ENCODE data around the gene DENND1A. TPM values are rescaled to one million over a fixed set of nuclear protein-coding genes. Genes with fewer than 3 reads are reported as not detected.
A peak's percentile ranks its signal among the peaks of the same experiment; 100 is the strongest.

The DENND1A gene
- total RNA-seq, 1 donor from 2014 or later: 48.1 TPM

DNA sequence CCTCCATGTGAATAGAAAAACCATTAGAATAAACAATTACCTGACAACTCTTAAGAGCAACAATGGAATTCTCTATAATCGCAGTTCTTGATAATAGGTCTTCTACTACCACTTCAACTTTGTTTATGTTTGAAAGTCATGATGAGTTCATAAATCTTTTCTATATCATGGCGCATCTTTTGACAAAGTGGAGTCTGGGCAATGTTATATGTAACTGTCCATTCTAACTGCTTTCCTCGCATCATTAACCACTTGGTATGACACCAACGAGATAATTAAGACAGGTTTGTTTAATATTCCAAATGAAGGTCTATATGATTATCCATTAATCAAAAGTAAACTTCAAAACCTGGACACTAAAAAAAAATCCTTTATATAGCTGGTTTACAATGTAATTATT lies 272.0 kb downstream of the DENND1A start:
- H3K4me3 Mint-ChIP-seq: no peak overlapping the region
- peaks cover 13% of the 10 kb centered on the region for H3K4me1 Mint-ChIP-seq
- H3K27ac Mint-ChIP-seq: no peak overlapping the region
- peaks cover 17% of the 10 kb centered on the region for H3K36me3 Mint-ChIP-seq
- Histone ChIP-seq H3K4me3 (no peak overlapping the region), H3K27ac (no peak overlapping the region), H4K20me1 (ENCODE audit: low read depth) (peaks cover 12% of the 10 kb centered on the region), H3K4me2 (no peak overlapping the region), H3K27me3 (no peaks in the 10 kb centered on the region), H3F3A (ENCODE audit: low read depth) (no peaks in the 10 kb centered on the region), H2AFZ (replicated peaks) (no peak overlapping the region), H3K9me3 (ENCODE audit: low read depth) (peaks cover 13% of the 10 kb centered on the region), H3K4me1 (peaks cover 37% of the 10 kb centered on the region), H3K36me3 (peaks cover 6% of the 10 kb centered on the region), H3K9ac (no peak overlapping the region), H3K79me2 (ENCODE audit: low read depth) (no peaks in the 10 kb centered on the region)
- TF ChIP-seq EZH2 (IDR thresholded peaks at IDR 0.05): no peak
- H3K9me3 Mint-ChIP-seq: peaks cover 16% of the 10 kb centered on the region
- H3K27me3 Mint-ChIP-seq (ENCODE audit: insufficient read depth, low read depth): peaks cover 2% of the 10 kb centered on the region
- no peak for DNase-seq (ENCODE audit: low spot score)

DNA sequence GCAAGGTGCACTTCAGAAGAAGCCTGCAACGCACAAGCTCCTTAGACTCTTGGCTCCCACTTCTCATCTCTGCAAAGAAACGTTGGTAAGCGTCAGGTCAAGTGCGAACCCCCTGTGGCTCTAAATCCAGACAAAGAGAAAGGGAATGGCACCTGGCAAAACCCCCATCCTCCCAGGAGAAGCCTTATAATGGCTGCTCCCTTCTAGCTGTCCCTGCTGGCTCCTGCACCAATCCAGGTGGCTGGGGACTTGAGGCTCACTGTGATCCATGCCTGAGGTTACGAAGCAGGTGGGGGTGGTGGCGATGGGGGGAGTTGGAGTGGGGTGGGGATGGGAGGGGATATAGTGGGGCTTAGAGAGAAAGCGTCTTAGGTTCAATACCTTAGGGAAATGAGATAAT lies 272.8 kb downstream of the DENND1A start:
- Histone ChIP-seq H3K4me1 (peaks cover 37% of the 10 kb centered on the region), H4K20me1 (ENCODE audit: low read depth) (peaks cover 12% of the 10 kb centered on the region), H2AFZ (replicated peaks) (no peak overlapping the region), H3K79me2 (ENCODE audit: low read depth) (no peaks in the 10 kb centered on the region), H3K4me2 (peak overlapping the region; percentile 10), H3K36me3 (peaks cover 5% of the 10 kb centered on the region), H3K9me3 (ENCODE audit: low read depth) (peaks cover 7% of the 10 kb centered on the region), H3K27ac (no peak overlapping the region), H3K9ac (no peak overlapping the region), H3K27me3 (no peaks in the 10 kb centered on the region), H3F3A (ENCODE audit: low read depth) (no peaks in the 10 kb centered on the region), H3K4me3 (no peak overlapping the region)
- Mint-ChIP-seq H3K27ac (no peak overlapping the region), H3K36me3 (peaks cover 11% of the 10 kb centered on the region), H3K27me3 (ENCODE audit: insufficient read depth, low read depth) (no peaks in the 10 kb centered on the region), H3K4me3 (no peak overlapping the region), H3K4me1 (peaks cover 13% of the 10 kb centered on the region), H3K9me3 (peaks cover 7% of the 10 kb centered on the region)
- TF ChIP-seq, protein P1, sequence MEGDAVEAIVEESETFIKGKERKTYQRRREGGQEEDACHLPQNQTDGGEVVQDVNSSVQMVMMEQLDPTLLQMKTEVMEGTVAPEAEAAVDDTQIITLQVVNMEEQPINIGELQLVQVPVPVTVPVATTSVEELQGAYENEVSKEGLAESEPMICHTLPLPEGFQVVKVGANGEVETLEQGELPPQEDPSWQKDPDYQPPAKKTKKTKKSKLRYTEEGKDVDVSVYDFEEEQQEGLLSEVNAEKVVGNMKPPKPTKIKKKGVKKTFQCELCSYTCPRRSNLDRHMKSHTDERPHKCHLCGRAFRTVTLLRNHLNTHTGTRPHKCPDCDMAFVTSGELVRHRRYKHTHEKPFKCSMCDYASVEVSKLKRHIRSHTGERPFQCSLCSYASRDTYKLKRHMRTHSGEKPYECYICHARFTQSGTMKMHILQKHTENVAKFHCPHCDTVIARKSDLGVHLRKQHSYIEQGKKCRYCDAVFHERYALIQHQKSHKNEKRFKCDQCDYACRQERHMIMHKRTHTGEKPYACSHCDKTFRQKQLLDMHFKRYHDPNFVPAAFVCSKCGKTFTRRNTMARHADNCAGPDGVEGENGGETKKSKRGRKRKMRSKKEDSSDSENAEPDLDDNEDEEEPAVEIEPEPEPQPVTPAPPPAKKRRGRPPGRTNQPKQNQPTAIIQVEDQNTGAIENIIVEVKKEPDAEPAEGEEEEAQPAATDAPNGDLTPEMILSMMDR (IDR thresholded peaks at IDR 0.05): no peak
- TF ChIP-seq EZH2phosphoT487 (IDR thresholded peaks at IDR 0.05) (no peak), EZH2 (IDR thresholded peaks at IDR 0.05) (no peak)
- DNase-seq (ENCODE audit: low spot score): peak; percentile 17

DNA sequence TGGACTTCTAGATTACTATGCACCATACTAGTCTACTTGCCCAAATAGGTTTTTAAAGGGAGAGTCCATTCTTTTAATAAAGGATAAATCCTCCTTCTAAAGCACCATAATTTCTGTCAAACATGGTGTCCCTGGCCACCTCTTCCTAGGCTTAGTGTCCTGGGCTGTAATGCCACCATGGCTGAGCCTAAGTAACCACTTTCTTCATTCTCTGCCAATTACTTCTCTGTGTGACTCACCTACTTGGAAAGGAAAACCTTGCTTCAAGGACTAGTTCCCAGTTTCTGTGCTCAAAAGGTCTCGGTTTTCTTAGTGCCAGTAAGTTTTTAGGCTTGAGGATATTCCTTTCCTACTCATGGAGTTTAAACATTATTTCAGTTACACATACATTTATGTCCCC lies 273.4 kb downstream of the DENND1A start:
- no peak overlapping the region for H3K4me2 ChIP-seq
- peaks cover 6% of the 10 kb centered on the region for H3K36me3 Mint-ChIP-seq
- H2AFZ ChIP-seq (replicated peaks): no peak overlapping the region
- H3K27me3 Mint-ChIP-seq (ENCODE audit: insufficient read depth, low read depth): no peaks in the 10 kb centered on the region
- no peak overlapping the region for H3K27ac Mint-ChIP-seq
- TF ChIP-seq EZH2 (IDR thresholded peaks at IDR 0.05): no peak
- no peak for TF ChIP-seq EZH2phosphoT487 (IDR thresholded peaks at IDR 0.05)
- TF ChIP-seq, protein P1 (IDR thresholded peaks at IDR 0.05): no peak
- no peak for DNase-seq (ENCODE audit: low spot score)
- no peak overlapping the region for H3K4me3 ChIP-seq
- peaks cover 2% of the 10 kb centered on the region for H3K9me3 Mint-ChIP-seq
- peaks cover 12% of the 10 kb centered on the region for H4K20me1 ChIP-seq (ENCODE audit: low read depth)
- no peaks in the 10 kb centered on the region for H3K79me2 ChIP-seq (ENCODE audit: low read depth)
- no peak overlapping the region for H3K27ac ChIP-seq
- H3F3A ChIP-seq (ENCODE audit: low read depth): no peaks in the 10 kb centered on the region
- H3K4me1 Mint-ChIP-seq: peaks cover 13% of the 10 kb centered on the region
- H3K9me3 ChIP-seq (ENCODE audit: low read depth): peaks cover 2% of the 10 kb centered on the region
- H3K36me3 ChIP-seq: no peaks in the 10 kb centered on the region
- H3K27me3 ChIP-seq: no peaks in the 10 kb centered on the region
- no peak overlapping the region for H3K9ac ChIP-seq
- H3K4me1 ChIP-seq: peaks cover 37% of the 10 kb centered on the region
- no peak overlapping the region for H3K4me3 Mint-ChIP-seq

DNA sequence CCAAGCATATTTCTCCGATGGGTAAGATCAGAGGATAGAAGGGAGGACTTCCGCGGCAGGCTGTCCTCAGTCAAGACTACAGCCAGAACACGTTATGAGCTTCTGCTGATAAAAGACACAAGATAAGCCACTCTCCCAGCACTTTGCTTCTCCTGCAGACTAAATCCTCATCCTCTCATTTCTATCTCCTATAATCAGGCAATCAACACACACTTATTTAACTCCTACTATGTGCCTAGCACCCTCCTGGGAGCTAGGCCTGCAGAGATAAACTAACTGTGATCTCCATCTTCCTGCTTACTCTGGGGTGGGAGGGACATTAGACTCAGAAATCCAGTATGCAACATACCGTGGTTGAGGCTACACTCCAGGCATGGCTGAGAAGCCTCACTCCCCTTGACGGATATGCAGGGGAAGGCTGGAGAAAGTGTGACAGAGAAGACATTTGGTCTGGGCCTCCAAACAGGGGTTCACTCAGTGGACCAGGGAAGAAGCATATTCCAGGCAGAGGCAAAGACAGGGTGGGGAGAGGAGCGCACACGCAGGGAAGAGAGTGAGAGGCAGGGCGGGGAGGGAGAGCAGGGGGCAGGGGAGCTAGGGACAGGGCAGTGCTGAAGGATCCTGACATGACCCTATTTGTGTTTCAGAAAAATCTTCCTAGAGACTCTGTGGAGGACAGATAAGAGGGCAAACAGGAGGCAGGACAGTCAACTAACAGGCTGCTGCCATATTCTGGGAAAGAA lies 274.1 kb downstream of the DENND1A start:
- peaks cover 2% of the 10 kb centered on the region for H3K36me3 Mint-ChIP-seq
- Histone ChIP-seq H3K79me2 (ENCODE audit: low read depth) (no peaks in the 10 kb centered on the region), H3K9ac (no peak overlapping the region), H2AFZ (replicated peaks) (no peak overlapping the region), H3F3A (ENCODE audit: low read depth) (no peaks in the 10 kb centered on the region), H3K36me3 (no peaks in the 10 kb centered on the region), H4K20me1 (ENCODE audit: low read depth) (peaks cover 12% of the 10 kb centered on the region), H3K4me2 (no peak overlapping the region), H3K4me3 (no peak overlapping the region), H3K27ac (no peak overlapping the region), H3K9me3 (ENCODE audit: low read depth) (no peaks in the 10 kb centered on the region), H3K27me3 (no peaks in the 10 kb centered on the region), H3K4me1 (peaks cover 31% of the 10 kb centered on the region)
- H3K27ac Mint-ChIP-seq: no peak overlapping the region
- no peak for TF ChIP-seq EZH2 (IDR thresholded peaks at IDR 0.05)
- TF ChIP-seq, protein P1 (IDR thresholded peaks at IDR 0.05): no peak
- no peak for TF ChIP-seq EZH2phosphoT487 (IDR thresholded peaks at IDR 0.05)
- peaks cover 12% of the 10 kb centered on the region for H3K4me1 Mint-ChIP-seq
- no peak overlapping the region for H3K4me3 Mint-ChIP-seq
- no peaks in the 10 kb centered on the region for H3K9me3 Mint-ChIP-seq
- DNase-seq (ENCODE audit: low spot score): no peak
- no peaks in the 10 kb centered on the region for H3K27me3 Mint-ChIP-seq (ENCODE audit: insufficient read depth, low read depth)
